Motor neuron (in vitro differentiated cells): ENCODE measurements around the gene SLC25A18. TPM values are rescaled to one million over a fixed set of nuclear protein-coding genes. Genes with fewer than 3 reads are reported as not detected.
"Not testable (repeated sequence)": the region's sequence is repeated elsewhere in the genome, so short reads cannot be mapped to it uniquely, and the experiment has no call there.

Experiments used
- ATAC-seq, 8 experiments: fragments of 200-7000 bp; cut with Tn5 transposase; replicated peaks in 6 of 8; 2 replicates each; pipeline ENCODE4 v1.8.0; 2021; ENCODE audit warnings: mild to moderate bottlenecking in 8 of 8, moderate library complexity in 8 of 8
- H3K27ac ChIP-seq, 2 donors: fragments of 250-450 bp; sonication (Bioruptor Pico); 2 replicates each; pipeline ENCODE4 v1.9.0; 2021; ENCODE audit warnings: antibody characterized with exemption in 2 of 2, mild to moderate bottlenecking in 2 of 2, moderate library complexity in 1 of 2
- H3K4me1 ChIP-seq, 2 donors: fragments of 250-450 bp; sonication (Bioruptor Pico); replicated peaks in 1 of 2; 2 replicates each; pipeline ENCODE4 v1.6.1; 2021; ENCODE audit warnings: antibody characterized with exemption in 2 of 2, mild to moderate bottlenecking in 2 of 2, moderate library complexity in 1 of 2
- H3K4me3 ChIP-seq, 5 donors: fragments of 250-450 bp; sonication (Bioruptor Pico); 2 replicates each; pipeline ENCODE4 v1.9.0; 2021; ENCODE audit warnings: antibody characterized with exemption in 5 of 5, mild to moderate bottlenecking in 5 of 5, moderate library complexity in 4 of 5
- WGBS, 10 experiments: fragments of 450-650 bp; shearing (Covaris generic); methylation state at CpG; one replicate each; pipeline ENCODE4 v1.0.0; 2022; 5-methylcytosine and 5-hydroxymethylcytosine counted together
- in situ Hi-C, 9 experiments: fragments of 400-800 bp; cut with MboI; loops; one replicate each; pipeline ENCODE4 v1.15.0; 2021; ENCODE audit warnings: low sequenced_read_pairs in 9 of 9, low pct_unique_long_range_greater_than_20kb in 2 of 9; ENCODE audit not compliant: unreplicated experiment in 9 of 9
- total RNA-seq, 8 experiments: library from RNA; unstranded; fragments of 300-600 nt; gene quantifications; 2 replicates each; pipeline versions ENCODE4 v1.2.3 to v1.2.4, GENCODE V29; 2022

The SLC25A18 gene, protein sequence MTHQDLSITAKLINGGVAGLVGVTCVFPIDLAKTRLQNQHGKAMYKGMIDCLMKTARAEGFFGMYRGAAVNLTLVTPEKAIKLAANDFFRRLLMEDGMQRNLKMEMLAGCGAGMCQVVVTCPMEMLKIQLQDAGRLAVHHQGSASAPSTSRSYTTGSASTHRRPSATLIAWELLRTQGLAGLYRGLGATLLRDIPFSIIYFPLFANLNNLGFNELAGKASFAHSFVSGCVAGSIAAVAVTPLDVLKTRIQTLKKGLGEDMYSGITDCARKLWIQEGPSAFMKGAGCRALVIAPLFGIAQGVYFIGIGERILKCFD
- total RNA-seq, result 1 to 10 TPM in 4 of 8 experiments, under 1 TPM in 4; 0.63 to 2.1 (median 1.3) TPM

DNA sequence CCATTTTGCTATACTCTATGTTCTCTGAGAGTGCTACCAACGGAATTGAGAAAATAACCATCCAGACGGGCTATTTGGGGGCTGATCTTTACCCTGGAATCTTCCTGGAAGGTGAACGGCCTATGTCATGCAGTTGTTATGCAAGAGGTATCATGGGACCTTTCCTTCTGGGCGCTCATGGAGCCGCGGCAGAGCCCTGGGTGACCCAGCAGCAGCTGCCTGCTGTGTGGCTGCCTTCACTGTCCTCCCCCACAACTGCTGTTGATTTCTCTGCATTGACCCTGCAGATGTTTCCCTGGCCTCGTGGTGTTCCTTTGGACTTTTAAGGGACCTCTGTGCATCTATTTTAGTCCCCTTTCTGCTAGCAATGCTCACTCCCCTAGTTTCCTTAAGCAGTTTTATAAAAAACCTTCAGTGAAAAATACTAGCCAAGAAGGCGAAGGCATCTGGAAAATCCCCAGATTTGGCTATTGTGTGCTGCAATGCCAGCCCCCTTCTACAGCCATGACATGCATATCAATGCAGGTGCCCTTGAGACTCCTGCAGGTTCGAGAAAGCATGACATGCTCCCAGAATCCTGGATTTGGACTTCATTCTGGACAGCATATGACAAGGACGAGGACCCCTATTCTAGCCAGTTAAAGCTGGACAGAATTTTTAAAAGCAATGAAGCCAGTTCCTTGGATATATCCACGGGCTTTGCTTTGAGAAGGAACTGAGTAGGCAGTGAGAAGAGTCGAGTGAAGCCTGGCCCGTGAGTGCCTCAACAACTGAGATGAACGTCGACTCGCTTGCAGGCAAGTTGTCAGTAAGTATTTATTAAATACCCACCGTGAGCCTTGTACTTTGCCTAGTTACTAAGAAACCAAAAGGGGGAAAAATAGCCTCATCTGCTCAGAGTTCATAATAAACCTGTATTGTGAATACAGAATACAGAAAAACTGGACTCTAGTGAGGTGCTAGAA is at the start of gene SLC25A18:
TSS of gene SLC25A18 (plus strand) at position 593 of the 965 bp plus-strand sequence. CDS start 16,447 bp downstream, outside the sequence.
- Histone ChIP-seq H3K4me1 (peaks cover 18% of the 10 kb centered on the region in 2 donors), H3K4me3 (no peak within 1 kb of the TSS), H3K27ac (peak within 1 kb of the TSS; percentile 28 to 70)
- peak in 6 of 8 experiments; percentile 14 to 80 (median 75) for ATAC-seq
- in situ Hi-C loops, result loop anchor here in 1 of 9 experiments (25.0 kb wide), 1 partner anchor 99 kb away; no protein-coding TSS in a partner anchor
- 25 to 83% (median 50%) methylated on average over 2 to 11 of the region's 17 CpGs; no CpG with 5 or more reads in 1 of the 10 experiments for WGBS, 10 experiments

DNA sequence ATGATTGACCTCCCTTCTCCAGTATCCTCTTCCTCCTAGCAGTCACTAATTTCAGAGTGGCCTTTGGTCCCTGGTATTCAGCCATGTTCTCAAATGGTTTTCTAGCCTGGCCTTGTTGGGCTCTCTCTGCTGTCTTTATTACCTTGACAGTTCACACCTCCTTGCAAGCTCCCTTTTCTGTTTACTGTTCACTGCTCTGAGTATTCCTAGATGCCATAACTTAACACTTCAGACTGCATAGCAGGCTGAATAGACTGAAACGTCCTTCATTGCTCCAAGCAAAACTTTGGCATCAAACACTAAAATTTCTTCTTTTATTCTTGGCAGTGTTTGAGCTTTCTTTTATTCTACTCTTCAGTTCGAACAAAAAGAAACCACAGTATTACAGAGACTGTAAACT is 49.7 kb upstream of the SLC25A18 start:
- in situ Hi-C loops, result loop anchor here in 3 of 9 experiments (25.0 kb wide), 3 partner anchors 426 to 601 kb away; partner anchors contain the start of gene IL17RA (in 1 of the 3)
- H3K4me1 ChIP-seq, result no peaks in the 10 kb centered on the region
- H3K27ac ChIP-seq, result no peak overlapping the region
- no peak for ATAC-seq
- no peak overlapping the region for H3K4me3 ChIP-seq
- WGBS, 10 experiments, result 0 to 100% (median 88%) methylated on average over 1 to 2 of the region's 2 CpGs; no CpG with 5 or more reads in 3 of the 10 experiments

DNA sequence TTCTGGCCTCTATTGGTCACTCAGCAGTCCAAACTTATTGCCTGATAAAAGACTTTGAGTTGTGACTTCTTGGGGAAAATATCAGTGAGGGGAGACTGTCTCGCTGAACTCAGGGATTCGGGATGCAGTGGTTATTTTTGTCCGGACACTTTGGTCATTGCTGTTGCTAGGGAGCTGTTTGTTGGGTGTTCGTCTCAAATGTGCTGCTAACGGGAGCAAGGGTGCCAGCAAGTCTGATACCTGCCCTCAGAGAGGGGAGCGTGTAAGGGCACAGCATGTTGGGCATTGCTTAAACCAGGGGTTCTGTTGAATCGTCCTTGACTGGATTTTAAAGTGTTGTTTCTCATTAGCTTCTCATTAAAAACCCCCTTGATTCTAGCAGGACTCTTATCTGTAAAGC is 49.2 kb upstream of the SLC25A18 start:
- ATAC-seq, result no peak
- H3K27ac ChIP-seq, result no peak overlapping the region
- in situ Hi-C loops, result loop anchor here in 3 of 9 experiments (25.0 kb wide), 3 partner anchors 427 to 602 kb away; partner anchors contain the start of gene IL17RA (in 1 of the 3)

DNA sequence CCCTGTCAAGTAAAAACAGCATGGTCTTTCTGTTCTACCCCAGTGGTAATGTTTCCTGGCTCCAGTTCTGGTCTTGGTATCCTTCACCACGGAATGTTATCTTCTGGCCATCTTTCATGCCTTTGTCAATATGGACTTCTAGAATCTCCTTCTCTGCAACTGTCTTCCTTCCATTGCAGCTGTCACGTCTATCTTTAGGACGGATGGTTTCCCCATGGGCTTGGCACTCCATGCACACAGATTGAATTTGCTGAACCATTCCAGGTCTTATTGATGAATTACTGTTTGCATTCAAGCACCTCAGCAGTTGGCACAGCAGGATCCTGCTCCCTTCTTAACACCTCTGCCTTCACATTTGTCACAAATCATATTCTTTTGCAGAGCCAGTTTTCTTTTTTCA is 44.9 kb upstream of the SLC25A18 start:
- WGBS, 10 experiments, result 0 to 100% (median 80%) methylated on average over 1 to 2 of the region's 3 CpGs; no CpG with 5 or more reads in 5 of the 10 experiments
- in situ Hi-C loops, result loop anchor here in 3 of 9 experiments (25.0 kb wide), 3 partner anchors 431 to 606 kb away; partner anchors contain the start of gene IL17RA (in 1 of the 3)
- Histone ChIP-seq H3K4me3 (no peak overlapping the region), H3K27ac (no peak overlapping the region), H3K4me1 (no peaks in the 10 kb centered on the region)
- no peak for ATAC-seq

More for the DNA sequence above, 49.2 kb upstream of the SLC25A18 start:
- 20 to 100% (median 92%) methylated on average over 1 to 7 of the region's 7 CpGs; no CpG with 5 or more reads in 1 of the 10 experiments for WGBS, 10 experiments
- Histone ChIP-seq H3K4me1 (no peaks in the 10 kb centered on the region), H3K4me3 (no peak overlapping the region)

DNA sequence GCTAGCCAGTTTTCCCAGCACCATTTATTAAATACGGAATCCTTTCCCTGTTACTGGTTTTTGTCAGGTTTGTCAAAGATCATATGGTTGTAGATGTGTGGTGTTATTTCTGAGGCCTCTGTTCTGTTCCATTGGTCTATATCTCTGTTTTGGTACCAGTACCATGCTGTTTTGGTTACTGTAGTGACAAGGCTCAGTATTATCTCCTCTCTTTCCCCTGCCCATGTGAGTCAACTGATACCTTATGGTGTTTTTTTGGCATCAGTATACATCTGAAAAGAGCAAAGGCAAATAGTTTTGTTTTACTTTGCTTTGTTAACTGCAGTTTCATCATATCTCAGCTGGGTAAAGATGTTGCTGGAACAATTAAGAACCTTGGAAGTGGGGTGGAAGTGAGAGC is 41.3 kb upstream of the SLC25A18 start:
- H3K4me3 ChIP-seq, H3K4me1 ChIP-seq, H3K27ac ChIP-seq, ATAC-seq: not testable (repeated sequence)
- 0 to 100% (median 60%) methylated on average over 1 of the region's 1 CpG; no CpG with 5 or more reads in 6 of the 10 experiments for WGBS, 10 experiments
- in situ Hi-C loops, result loop anchor here in 3 of 9 experiments (25.0 kb wide), 3 partner anchors 435 to 610 kb away; partner anchors contain the start of gene IL17RA (in 1 of the 3)

DNA sequence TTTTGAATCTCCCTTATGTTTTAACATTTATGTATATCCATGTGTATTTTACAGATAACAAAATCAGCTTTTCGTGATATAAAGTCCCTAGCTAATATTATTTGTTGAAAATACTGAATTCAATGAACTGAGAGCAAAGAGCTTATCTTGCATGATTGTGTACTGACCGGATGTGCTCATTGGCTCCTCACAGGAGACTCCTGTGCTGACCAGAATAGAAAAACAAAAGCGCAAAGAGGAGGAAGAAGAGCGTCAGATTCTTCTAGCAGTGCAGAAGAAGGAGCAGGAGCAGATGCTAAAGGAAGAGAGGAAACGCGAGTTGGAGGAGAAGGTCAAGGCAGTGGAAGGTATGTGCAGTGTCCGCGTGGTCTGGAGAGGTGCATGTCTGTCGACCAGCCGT is 39.4 kb upstream of the SLC25A18 start:
- WGBS, 10 experiments, result 34 to 100% (median 89%) methylated on average over 1 to 8 of the region's 10 CpGs

DNA sequence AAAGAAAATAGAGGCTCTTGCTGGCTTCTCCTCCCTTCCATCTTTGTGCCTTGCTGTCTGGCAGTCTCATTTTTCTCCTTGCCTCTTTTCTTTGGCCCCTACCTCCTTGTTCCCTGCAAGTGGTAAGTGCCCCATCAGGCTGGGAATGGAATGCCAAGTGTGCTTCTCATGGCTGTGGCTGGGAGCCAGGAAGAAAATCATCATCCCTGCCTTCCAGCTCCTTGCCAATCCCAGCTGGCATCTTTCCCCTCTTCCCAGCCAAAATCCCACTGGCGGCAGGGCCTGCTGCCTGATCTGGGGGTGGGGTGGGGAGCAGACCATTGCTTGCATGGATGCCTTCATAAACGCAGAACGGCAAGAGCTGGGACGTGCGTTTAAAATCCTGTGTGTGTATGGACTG is 27.0 kb upstream of the SLC25A18 start:
- H3K4me1 ChIP-seq, result no peaks in the 10 kb centered on the region
- 0 to 100% (median 100%) methylated on average over 1 to 3 of the region's 5 CpGs; no CpG with 5 or more reads in 4 of the 10 experiments for WGBS, 10 experiments

More for the DNA sequence above, 39.4 kb upstream of the SLC25A18 start:
- H3K4me1 ChIP-seq, result no peaks in the 10 kb centered on the region
- ATAC-seq, result no peak
- H3K27ac ChIP-seq, result no peak overlapping the region
- in situ Hi-C loops, result loop anchor here in 3 of 9 experiments (25.0 kb wide), 3 partner anchors 437 to 612 kb away; partner anchors contain the start of gene IL17RA (in 1 of the 3)
- no peak overlapping the region for H3K4me3 ChIP-seq

DNA sequence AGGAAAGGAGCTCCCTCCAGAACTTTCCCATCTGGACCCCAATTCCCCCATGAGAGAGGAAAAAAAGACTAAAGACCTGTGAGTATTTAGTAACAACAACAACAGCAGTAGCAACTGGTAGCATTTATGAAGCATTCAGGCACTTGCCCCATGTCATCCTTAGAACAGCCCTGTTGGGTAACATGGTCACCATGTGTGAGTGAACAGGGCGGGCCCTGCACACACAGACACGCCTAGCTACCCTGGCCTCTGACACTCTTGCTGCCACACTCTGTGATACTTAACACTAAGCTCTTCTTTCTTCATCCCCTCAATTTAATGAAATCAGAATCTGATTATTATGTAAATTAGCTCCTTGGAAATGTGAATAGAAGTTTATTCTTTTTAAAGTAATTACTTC is 26.1 kb upstream of the SLC25A18 start:
- H3K4me3 ChIP-seq, result no peak overlapping the region
- WGBS, 10 experiments, result 100% methylated on average over 1 of the region's 2 CpGs; no CpG with 5 or more reads in 9 of the 10 experiments
- ATAC-seq, result peak in 3 of 8 experiments; percentile 25 to 100 (median 98)
- in situ Hi-C loops, result no loop called here
- H3K4me1 ChIP-seq, result no peaks in the 10 kb centered on the region
- H3K27ac ChIP-seq, result no peak overlapping the region

More for the DNA sequence above, 27.0 kb upstream of the SLC25A18 start:
- Histone ChIP-seq H3K4me3 (no peak overlapping the region), H3K27ac (no peak overlapping the region)
- ATAC-seq, result no peak
- in situ Hi-C loops, result no loop called here

DNA sequence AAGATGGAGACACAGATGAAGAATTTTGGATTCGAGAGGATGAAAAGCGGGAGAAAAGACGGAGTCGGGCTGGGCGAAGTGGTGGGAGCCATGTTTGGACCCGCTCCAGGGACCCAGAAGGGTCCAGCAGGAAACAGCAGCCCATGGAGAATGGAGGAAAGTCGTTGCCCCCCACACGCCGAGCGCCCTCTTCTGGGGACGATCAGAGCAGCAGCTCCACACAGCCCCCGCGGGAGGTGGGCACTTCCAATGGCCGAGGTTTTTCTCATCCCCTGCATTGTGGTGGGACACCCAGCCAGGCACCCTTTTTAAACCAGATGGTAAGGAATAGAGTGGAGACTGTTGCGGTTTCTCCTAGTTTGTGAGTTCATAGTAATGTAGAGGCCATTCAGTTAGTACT is 22.8 kb upstream of the SLC25A18 start:
- Histone ChIP-seq H3K27ac (no peak overlapping the region), H3K4me3 (no peak overlapping the region), H3K4me1 (no peaks in the 10 kb centered on the region)
- ATAC-seq, result no peak
- 66 to 93% (median 82%) methylated on average over 1 to 9 of the region's 15 CpGs; no CpG with 5 or more reads in 3 of the 10 experiments for WGBS, 10 experiments
- in situ Hi-C loops, result no loop called here

DNA sequence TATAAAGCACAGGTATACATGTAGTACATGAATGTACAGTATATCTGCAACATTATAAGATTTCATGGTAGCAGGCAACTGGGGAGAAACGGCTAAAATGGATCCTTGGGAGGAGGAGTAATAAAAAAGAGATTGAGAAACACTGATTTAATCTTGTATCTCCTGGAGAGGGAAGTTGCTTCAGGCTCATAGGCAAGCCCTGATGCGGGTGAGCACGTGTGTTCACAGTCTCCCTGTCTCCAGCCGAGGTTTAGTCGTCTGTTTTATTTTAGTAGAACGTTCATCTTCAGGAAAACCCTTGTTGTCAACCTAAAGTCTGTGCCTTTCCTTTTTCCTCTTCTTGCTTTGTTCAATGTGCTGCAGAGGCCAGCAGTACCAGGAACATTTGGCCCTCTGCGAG is 21.8 kb upstream of the SLC25A18 start:
- in situ Hi-C loops, result no loop called here
- Histone ChIP-seq H3K27ac (no peak overlapping the region), H3K4me3 (no peak overlapping the region), H3K4me1 (no peaks in the 10 kb centered on the region)
- no peak for ATAC-seq
- 23 to 100% (median 97%) methylated on average over 1 to 7 of the region's 7 CpGs; no CpG with 5 or more reads in 3 of the 10 experiments for WGBS, 10 experiments

DNA sequence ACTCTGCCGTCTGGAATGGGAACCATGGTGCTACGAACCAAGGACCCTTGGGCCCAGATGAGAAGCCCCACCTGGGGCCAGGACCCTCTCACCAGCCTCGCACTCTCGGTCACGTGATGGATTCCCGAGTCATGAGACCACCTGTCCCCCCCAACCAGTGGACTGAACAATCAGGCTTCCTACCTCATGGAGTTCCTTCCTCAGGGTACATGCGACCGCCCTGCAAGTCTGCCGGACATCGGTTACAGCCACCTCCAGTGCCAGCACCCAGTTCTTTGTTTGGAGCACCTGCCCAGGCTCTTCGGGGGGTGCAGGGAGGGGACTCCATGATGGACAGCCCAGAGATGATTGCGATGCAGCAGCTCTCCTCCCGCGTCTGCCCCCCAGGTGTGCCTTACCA is 20.8 kb upstream of the SLC25A18 start:
- WGBS, 10 experiments, result 83 to 100% (median 90%) methylated on average over 2 of the region's 14 CpGs; no CpG with 5 or more reads in 7 of the 10 experiments
- H3K4me3 ChIP-seq, result no peak overlapping the region
- H3K27ac ChIP-seq, result no peak overlapping the region
- ATAC-seq, result no peak
- no peaks in the 10 kb centered on the region for H3K4me1 ChIP-seq
- in situ Hi-C loops, result no loop called here

DNA sequence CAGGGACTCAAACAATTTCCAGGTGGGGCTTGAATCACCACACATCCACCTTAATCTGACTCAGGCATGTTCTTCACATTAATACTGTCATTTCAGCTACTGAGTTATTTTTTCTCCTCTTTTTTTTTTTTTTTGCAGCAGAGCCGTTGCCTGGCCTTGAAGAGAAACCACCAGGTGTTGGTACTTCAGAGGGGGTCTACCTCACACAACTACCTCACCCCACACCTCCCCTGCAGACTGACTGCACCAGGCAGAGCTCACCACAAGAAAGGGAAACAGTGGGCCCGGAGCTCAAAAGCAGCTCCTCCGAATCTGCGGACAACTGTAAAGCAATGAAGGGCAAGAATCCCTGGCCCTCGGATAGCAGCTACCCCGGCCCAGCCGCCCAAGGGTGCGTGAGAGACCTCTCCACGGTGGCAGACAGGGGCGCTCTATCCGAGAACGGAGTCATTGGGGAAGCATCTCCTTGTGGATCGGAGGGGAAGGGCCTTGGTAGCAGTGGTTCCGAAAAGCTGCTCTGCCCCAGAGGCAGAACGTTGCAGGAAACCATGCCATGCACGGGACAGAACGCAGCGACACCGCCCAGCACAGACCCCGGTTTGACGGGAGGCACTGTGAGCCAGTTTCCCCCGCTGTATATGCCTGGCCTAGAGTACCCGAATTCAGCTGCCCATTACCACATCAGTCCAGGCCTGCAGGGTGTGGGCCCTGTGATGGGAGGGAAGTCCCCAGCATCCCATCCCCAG is 15.1 kb upstream of the SLC25A18 start:
- in situ Hi-C loops, result no loop called here
- Histone ChIP-seq H3K27ac (no peak overlapping the region), H3K4me1 (no peaks in the 10 kb centered on the region), H3K4me3 (no peak overlapping the region)
- no peak for ATAC-seq
- 40 to 95% (median 87%) methylated on average over 2 to 9 of the region's 23 CpGs; no CpG with 5 or more reads in 2 of the 10 experiments for WGBS, 10 experiments
